HepG2 (cell line): ENCODE data around the gene SEMA5B. TPM values are rescaled to one million over a fixed set of nuclear protein-coding genes. Genes with fewer than 3 reads are reported as not detected.

Source experiments
- ATAC-seq: fragments of 200-7000 bp; cut with Tn5 transposase; 3 replicates; pipeline ENCODE4 v1.9.1; 2020; ENCODE audit warnings: mild to moderate bottlenecking, moderate library complexity
- BruUV-seq: library from RNA; stranded (reverse); fragments of 400-500 nt; replicated peaks from 2 replicates; lab custom pipeline; 2021; lab: Mats Ljungman, UMichigan
- CTCF ChIA-PET: fragments of 300-600 bp; formaldehyde crosslinking; extraction: SDS; loops from one replicate; lab custom pipeline; 2021; ENCODE audit warnings: low total read pairs, inconsistent platforms, low intra/inter-chr PET ratio; lab: Yijun Ruan, JAX
- POLR2A ChIA-PET: fragments of 350-600 bp; sonication (Branson Sonifier 250); formaldehyde crosslinking; loops from one replicate; lab custom pipeline; 2020; ENCODE audit warnings: antibody characterized with exemption, inconsistent platforms; lab: Yijun Ruan, JAX
- DNase-seq: peaks from one replicate; pipeline ENCODE4 v3.0.0-alpha.2; 2015; ENCODE audit warnings: low spot score
- FAIRE-seq: peaks from 3 replicates; lab custom pipeline; 2011; peaks lifted over from hg19 to GRCh38; lab: Jason Lieb, UNC
- H2AFZ ChIP-seq: one replicate; pipeline ENCODE4 v1.6.1; 2011; ENCODE audit warnings: low read length, inconsistent platforms
- H3K27ac ChIP-seq: fragments of 300-600 bp; 3 replicates; pipeline ENCODE4 v1.8.0; 2011; ENCODE audit warnings: mixed run types, mild to moderate bottlenecking, mixed read lengths, low read length, inconsistent platforms; ENCODE audit not compliant: insufficient read depth; ENCODE audit errors: extremely low read length
- H3K27me3 ChIP-seq, 2 experiments: fragments of 200-600 bp in 1 of 2; 2 replicates in 1 of 2; 3 replicates in 1 of 2; pipeline versions ENCODE4 v1.6.0 to v1.8.0; 2011; ENCODE audit warnings: low read length in 2 of 2, mild to moderate bottlenecking in 2 of 2, moderate library complexity in 2 of 2, inconsistent platforms in 1 of 2; ENCODE audit not compliant: insufficient read depth in 2 of 2, control insufficient read depth in 1 of 2
- H3K36me3 ChIP-seq, 2 experiments: fragments of 200-600 bp in 1 of 2; replicated peaks in 1 of 2; 2 replicates in 1 of 2; 3 replicates in 1 of 2; pipeline versions ENCODE4 v1.5.1 to v1.8.0; 2011; ENCODE audit warnings: low read length in 2 of 2, inconsistent platforms in 1 of 2; ENCODE audit not compliant: insufficient read depth in 2 of 2, control insufficient read depth in 1 of 2
- H3K4me1 ChIP-seq: 2 replicates; pipeline ENCODE4 v1.5.1; 2012; ENCODE audit warnings: low read length, inconsistent platforms; ENCODE audit not compliant: insufficient read depth
- H3K4me2 ChIP-seq: 2 replicates; pipeline ENCODE4 v1.6.0; 2011; ENCODE audit warnings: low read depth, low read length, inconsistent platforms
- H3K4me3 ChIP-seq, 3 experiments: fragments of 200-600 bp in 1 of 3; sonication (generic), shearing (Covaris generic) in 1 of 3; replicated peaks in 1 of 3; 2 replicates each; pipeline ENCODE4 v1.5.1; 2011 to 2016; ENCODE audit warnings: low read length in 3 of 3, inconsistent platforms in 2 of 3, low read depth in 2 of 3, mild to moderate bottlenecking in 2 of 3, control low read depth in 1 of 3, mixed read lengths in 1 of 3; ENCODE audit not compliant: insufficient read depth in 1 of 3
- H3K79me2 ChIP-seq: one replicate; pipeline ENCODE4 v1.6.1; 2011; ENCODE audit warnings: low read length, inconsistent platforms; ENCODE audit not compliant: insufficient read depth
- H3K9ac ChIP-seq: 2 replicates; pipeline ENCODE4 v1.6.0; 2011; ENCODE audit warnings: mild to moderate bottlenecking, low read depth, low read length, inconsistent platforms; ENCODE audit not compliant: insufficient read depth
- H3K9me3 ChIP-seq: 2 replicates; pipeline ENCODE4 v1.5.1; 2012; ENCODE audit warnings: mild to moderate bottlenecking, low read length
- H4K20me1 ChIP-seq: 2 replicates; pipeline ENCODE4 v1.6.0; 2011; ENCODE audit warnings: inconsistent platforms, mild to moderate bottlenecking, low read length, moderate library complexity; ENCODE audit not compliant: insufficient read depth
- FOXA1 ChIP-seq, 2 experiments: fragments of 450-650 bp in 1 of 2; sonication (generic) in 1 of 2; formaldehyde crosslinking in 1 of 2; IDR thresholded peaks; 2 replicates each; pipeline versions ENCODE4 v1.4.0 to v1.6.1; 2016 to 2020; ENCODE audit warnings: missing genetic modification reagents in 1 of 2
- HNRNPUL1 ChIP-seq: fragments of 200-400 bp; formaldehyde crosslinking; IDR thresholded peaks from 2 replicates; pipeline ENCODE4 v1.6.1; 2017; ENCODE audit warnings: low read depth, mild to moderate bottlenecking, low read length, moderate library complexity
- HOXA7 ChIP-seq: sonication (generic); formaldehyde crosslinking; IDR thresholded peaks from 2 replicates; pipeline ENCODE4 v1.8.1; 2022; ENCODE audit warnings: mild to moderate bottlenecking, missing genetic modification reagents, moderate library complexity
- ISL2 ChIP-seq: sonication (generic); formaldehyde crosslinking; IDR thresholded peaks from 2 replicates; pipeline ENCODE4 v1.5.0; 2020; ENCODE audit warnings: missing genetic modification reagents
- MTA1 ChIP-seq: sonication (generic); formaldehyde crosslinking; IDR thresholded peaks from 2 replicates; pipeline ENCODE4 v1.4.0; 2020; ENCODE audit warnings: missing genetic modification reagents, mild to moderate bottlenecking, borderline replicate concordance
- NBN ChIP-seq: fragments of 450-650 bp; conservative IDR thresholded peaks from 2 replicates; pipeline ENCODE4 v1.6.1; 2017
- NKX3-1 ChIP-seq: sonication (generic); formaldehyde crosslinking; IDR thresholded peaks from 2 replicates; pipeline ENCODE4 v1.5.0; 2020; ENCODE audit warnings: missing genetic modification reagents
- RNF2 ChIP-seq: fragments of 450-650 bp; conservative IDR thresholded peaks from 2 replicates; pipeline ENCODE4 v1.6.1; 2016; ENCODE audit warnings: low read depth
- SIX4 ChIP-seq: sonication (generic); formaldehyde crosslinking; IDR thresholded peaks from 2 replicates; pipeline ENCODE4 v1.4.0; 2020; ENCODE audit warnings: missing genetic modification reagents
- SPEN ChIP-seq: sonication (generic); formaldehyde crosslinking; IDR thresholded peaks from 2 replicates; pipeline ENCODE4 v1.5.1; 2020; ENCODE audit warnings: low read depth, mild to moderate bottlenecking, missing genetic modification reagents
- TCF7L2 ChIP-seq: IDR thresholded peaks from 2 replicates; pipeline ENCODE4 v1.6.1; 2011; ENCODE audit warnings: mild to moderate bottlenecking, low read depth, low read length, moderate library complexity
- ZNF232 ChIP-seq: sonication (generic); formaldehyde crosslinking; IDR thresholded peaks from 2 replicates; pipeline ENCODE4 v1.4.0; 2020; ENCODE audit warnings: missing genetic modification reagents, borderline replicate concordance
- ZNF33A ChIP-seq: sonication (generic); formaldehyde crosslinking; IDR thresholded peaks from 2 replicates; pipeline ENCODE4 v1.5.1; 2020; ENCODE audit warnings: missing genetic modification reagents, mild to moderate bottlenecking, moderate library complexity, borderline replicate concordance
- ZNF629 ChIP-seq: sonication (generic); formaldehyde crosslinking; conservative IDR thresholded peaks from 2 replicates; pipeline ENCODE4 v1.5.0; 2020; ENCODE audit warnings: missing genetic modification reagents
- ZNF724P ChIP-seq: sonication (generic); formaldehyde crosslinking; IDR thresholded peaks from 2 replicates; pipeline ENCODE4 v1.8.0; 2022; ENCODE audit warnings: missing genetic modification reagents, borderline replicate concordance
- ZNF749 ChIP-seq: sonication (generic); formaldehyde crosslinking; IDR thresholded peaks from 2 replicates; pipeline ENCODE4 v1.8.0; 2022; ENCODE audit warnings: mild to moderate bottlenecking, missing genetic modification reagents, moderate library complexity, borderline replicate concordance
- ZNF790 ChIP-seq: sonication (generic); formaldehyde crosslinking; IDR thresholded peaks from 2 replicates; pipeline ENCODE4 v1.8.0; 2022; ENCODE audit warnings: missing genetic modification reagents, mild to moderate bottlenecking, borderline replicate concordance
- WGBS: methylation state at CpG from one replicate; pipeline ENCODE4 v1.1.6; 2017; ENCODE audit warnings: low lambda C conversion rate; 5-methylcytosine and 5-hydroxymethylcytosine counted together
- in situ Hi-C: cut with HindIII; loops from 2 replicates; pipeline ENCODE4 v1.10.0; 2017; ENCODE audit warnings: low pct_unique_long_range_greater_than_20kb; ENCODE audit not compliant: extremely low pct_ligation_motif_present
- intact Hi-C: fragments of 100-400 bp; cut with micrococcal nuclease; formaldehyde crosslinking; loops from one replicate; pipeline ENCODE4 v1.10.0; 2022; ENCODE audit not compliant: unreplicated experiment
- polyA plus RNA-seq, 8 experiments: library from polyadenylated mRNA; depleted of rRNA in 3 of 8; stranded (reverse) in 7 of 8; unstranded in 1 of 8; fragments of >200 nt; fragmentation: Illumina TruSeq in 4 of 8; extraction: Trizol in 4 of 8; gene quantifications; 2 replicates each; pipeline versions ENCODE4 v1.2.1 to v1.2.3, GENCODE V29; 2011 to 2016; ENCODE audit warnings: low read depth in 4 of 8, missing spikeins in 1 of 8, mixed read lengths in 1 of 8; ENCODE audit not compliant: insufficient read depth in 1 of 8
- total RNA-seq, 5 experiments: library from RNA; depleted of rRNA; stranded (reverse); fragments of >200 nt; fragmentation: Illumina TruSeq; extraction: Trizol; gene quantifications; 2 replicates each; pipeline ENCODE4 v1.2.3, GENCODE V29; 2016; ENCODE audit warnings: low read depth in 1 of 5
- TF ChIP-seq, protein P1 (sequence below): sonication (generic); formaldehyde crosslinking; IDR thresholded peaks from 2 replicates; pipeline ENCODE4 v1.5.0; 2020; ENCODE audit warnings: mild to moderate bottlenecking, missing genetic modification reagents
- TF ChIP-seq, protein P2 (sequence below): sonication (generic); formaldehyde crosslinking; IDR thresholded peaks from 2 replicates; pipeline ENCODE4 v1.8.1; 2023; ENCODE audit warnings: mild to moderate bottlenecking, missing genetic modification reagents
- TF ChIP-seq, protein P3 (sequence below): sonication (generic); formaldehyde crosslinking; IDR thresholded peaks from 2 replicates; pipeline ENCODE4 v1.5.0; 2020; ENCODE audit warnings: missing genetic modification reagents, mild to moderate bottlenecking, borderline replicate concordance

SEMA5B gene
- total and polyA plus RNA-seq, 2 of the 13 experiments (the other 11 are each of a cell fraction or from before 2014, with no cell fraction given), result not detected

DNA sequence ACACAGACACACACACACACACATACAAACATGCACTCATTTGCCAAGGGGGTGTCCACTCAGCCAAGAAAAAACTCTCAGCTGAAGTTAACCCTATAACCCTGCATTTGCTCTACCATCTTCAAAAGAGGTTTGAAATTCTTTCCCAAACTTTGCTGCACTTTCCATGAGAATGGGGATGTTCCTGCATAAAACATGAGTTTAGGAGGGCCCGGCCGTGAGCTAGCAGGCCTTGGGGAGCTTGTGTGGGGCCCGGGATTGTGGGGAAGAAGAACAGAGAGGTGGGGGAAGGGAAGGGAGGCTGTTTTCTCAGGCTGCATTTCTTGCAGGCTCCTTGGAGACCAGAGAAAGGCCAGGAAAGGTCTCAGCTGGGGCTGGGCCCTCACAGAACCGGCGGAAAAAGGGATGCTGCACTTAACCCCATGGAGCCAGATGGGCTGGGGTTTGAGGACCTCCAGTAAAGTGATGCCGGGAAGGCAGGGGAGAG lies 40.8 kb downstream of the SEMA5B start (continued):
- TF ChIP-seq, protein P1, sequence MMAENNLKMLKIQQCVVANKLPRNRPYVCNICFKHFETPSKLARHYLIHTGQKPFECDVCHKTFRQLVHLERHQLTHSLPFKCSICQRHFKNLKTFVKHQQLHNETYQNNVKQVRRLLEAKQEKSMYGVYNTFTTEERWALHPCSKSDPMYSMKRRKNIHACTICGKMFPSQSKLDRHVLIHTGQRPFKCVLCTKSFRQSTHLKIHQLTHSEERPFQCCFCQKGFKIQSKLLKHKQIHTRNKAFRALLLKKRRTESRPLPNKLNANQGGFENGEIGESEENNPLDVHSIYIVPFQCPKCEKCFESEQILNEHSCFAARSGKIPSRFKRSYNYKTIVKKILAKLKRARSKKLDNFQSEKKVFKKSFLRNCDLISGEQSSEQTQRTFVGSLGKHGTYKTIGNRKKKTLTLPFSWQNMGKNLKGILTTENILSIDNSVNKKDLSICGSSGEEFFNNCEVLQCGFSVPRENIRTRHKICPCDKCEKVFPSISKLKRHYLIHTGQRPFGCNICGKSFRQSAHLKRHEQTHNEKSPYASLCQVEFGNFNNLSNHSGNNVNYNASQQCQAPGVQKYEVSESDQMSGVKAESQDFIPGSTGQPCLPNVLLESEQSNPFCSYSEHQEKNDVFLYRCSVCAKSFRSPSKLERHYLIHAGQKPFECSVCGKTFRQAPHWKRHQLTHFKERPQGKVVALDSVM (CRISPR knock-in tag), result no peak
- TF ChIP-seq ZNF749 (CRISPR knock-in tag), result no peak
- no peak for TF ChIP-seq ZNF629
- TF ChIP-seq HOXA7 (CRISPR knock-in tag), result no peak
- no peak for TF ChIP-seq ZNF232 (CRISPR knock-in tag)
- no peak for TF ChIP-seq MTA1 (CRISPR knock-in tag)
- TF ChIP-seq SPEN (CRISPR knock-in tag), result no peak
- TF ChIP-seq SIX4 (CRISPR knock-in tag), result no peak
- TF ChIP-seq NKX3-1, result no peak
- TF ChIP-seq ISL2 (CRISPR knock-in tag), result no peak
- TF ChIP-seq FOXA1 (IDR thresholded peaks at IDR 0.05), result no peak
- TF ChIP-seq FOXA1 (CRISPR knock-in tag; IDR thresholded peaks at IDR 0.05), result no peak
- TF ChIP-seq ZNF724P (CRISPR knock-in tag), result no peak

DNA sequence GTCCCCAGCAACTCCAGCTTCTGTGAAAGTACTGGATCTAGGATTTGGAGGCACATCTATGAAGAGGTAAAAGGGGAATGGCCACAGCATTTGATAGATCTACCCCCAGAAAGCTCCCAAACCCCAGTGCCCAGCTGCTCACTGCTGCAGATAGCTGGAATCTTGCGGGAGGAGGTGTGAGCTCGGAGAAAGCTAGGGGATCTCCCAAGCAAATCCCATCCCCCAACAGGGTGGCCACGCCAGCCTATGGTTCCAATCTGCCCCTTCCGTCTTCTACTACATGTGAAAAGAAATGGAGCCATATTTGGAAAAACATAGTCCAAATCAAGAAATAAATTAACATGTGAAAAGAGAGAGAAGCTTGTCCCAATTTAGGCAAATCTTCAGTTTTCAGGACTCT lies 42.0 kb downstream of the SEMA5B start:
- DNase-seq (no peak), ATAC-seq (no peak), FAIRE-seq (no peak)
- Histone ChIP-seq H3K4me2 (no peak overlapping the region), H3K27me3 (peaks cover 8 to 52% of the 10 kb centered on the region in 2 experiments), H3K36me3 (no peaks in the 10 kb centered on the region), H2AFZ (no peak overlapping the region), H3K9me3 (no peaks in the 10 kb centered on the region), H4K20me1 (no peaks in the 10 kb centered on the region), H3K27ac (no peak overlapping the region), H3K79me2 (no peaks in the 10 kb centered on the region), H3K9ac (no peak overlapping the region), H3K4me1 (no peaks in the 10 kb centered on the region), H3K4me3 (no peak overlapping the region)
- TF ChIP-seq, protein P2, sequence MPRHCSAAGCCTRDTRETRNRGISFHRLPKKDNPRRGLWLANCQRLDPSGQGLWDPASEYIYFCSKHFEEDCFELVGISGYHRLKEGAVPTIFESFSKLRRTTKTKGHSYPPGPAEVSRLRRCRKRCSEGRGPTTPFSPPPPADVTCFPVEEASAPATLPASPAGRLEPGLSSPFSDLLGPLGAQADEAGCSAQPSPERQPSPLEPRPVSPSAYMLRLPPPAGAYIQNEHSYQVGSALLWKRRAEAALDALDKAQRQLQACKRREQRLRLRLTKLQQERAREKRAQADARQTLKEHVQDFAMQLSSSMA (CRISPR knock-in tag), result no peak
- TF ChIP-seq ZNF232 (CRISPR knock-in tag), result no peak
- TF ChIP-seq HNRNPUL1, result no peak
- TF ChIP-seq, protein P3, sequence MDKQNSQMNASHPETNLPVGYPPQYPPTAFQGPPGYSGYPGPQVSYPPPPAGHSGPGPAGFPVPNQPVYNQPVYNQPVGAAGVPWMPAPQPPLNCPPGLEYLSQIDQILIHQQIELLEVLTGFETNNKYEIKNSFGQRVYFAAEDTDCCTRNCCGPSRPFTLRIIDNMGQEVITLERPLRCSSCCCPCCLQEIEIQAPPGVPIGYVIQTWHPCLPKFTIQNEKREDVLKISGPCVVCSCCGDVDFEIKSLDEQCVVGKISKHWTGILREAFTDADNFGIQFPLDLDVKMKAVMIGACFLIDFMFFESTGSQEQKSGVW (CRISPR knock-in tag), result no peak
- TF ChIP-seq ZNF33A (CRISPR knock-in tag), result no peak
- no peak for TF ChIP-seq RNF2
- TF ChIP-seq ZNF790 (CRISPR knock-in tag), result no peak
- TF ChIP-seq TCF7L2, result no peak
- TF ChIP-seq NBN, result no peak
- BruUV-seq, result no TSS peak
- in situ Hi-C loops, result no loop called here
- intact Hi-C loops, result no loop called here
- ChIA-PET CTCF (no interaction called here), POLR2A (no interaction called here)
- WGBS, result 34% methylated on average over 4 of the region's 4 CpGs
